ENCODE results near the gene UGT1A8. TPM values are rescaled to one million over a fixed set of nuclear protein-coding genes. Genes with fewer than 3 reads are reported as not detected.

The UGT1A8 gene
- polyA plus RNA-seq, 1 donor, result not detected

DNA sequence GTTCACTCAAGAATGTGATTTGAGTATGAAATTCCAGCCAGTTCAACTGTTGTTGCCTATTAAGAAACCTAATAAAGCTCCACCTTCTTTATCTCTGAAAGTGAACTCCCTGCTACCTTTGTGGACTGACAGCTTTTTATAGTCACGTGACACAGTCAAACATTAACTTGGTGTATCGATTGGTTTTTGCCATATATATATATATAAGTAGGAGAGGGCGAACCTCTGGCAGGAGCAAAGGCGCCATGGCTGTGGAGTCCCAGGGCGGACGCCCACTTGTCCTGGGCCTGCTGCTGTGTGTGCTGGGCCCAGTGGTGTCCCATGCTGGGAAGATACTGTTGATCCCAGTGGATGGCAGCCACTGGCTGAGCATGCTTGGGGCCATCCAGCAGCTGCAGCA is 142.6 kb downstream of the UGT1A8 start, which contains the start of gene UGT1A1:
TSS of gene UGT1A1 (plus strand) at position 228 of the 400 bp plus-strand sequence. CDS start at position 246, 18 bp downstream.
- Histone ChIP-seq H3K36me3 (ENCODE audit: control insufficient read depth, insufficient read depth, low read length) (no peaks in the 10 kb centered on the region), H3K4me1 (ENCODE audit: control insufficient read depth, insufficient read depth, low read length) (peaks cover 64% of the 10 kb centered on the region), H3K27me3 (ENCODE audit: control insufficient read depth, insufficient read depth, low read length) (no peaks in the 10 kb centered on the region), H3K4me3 (ENCODE audit: low read length) (no peak within 1 kb of the TSS), H3K27ac (ENCODE audit: low read length) (peak within 1 kb of the TSS; percentile 77), H3K9me3 (ENCODE audit: control insufficient read depth, low read depth, low read length) (peaks cover 10% of the 10 kb centered on the region)
- no CpG with 5 or more reads among the region's 6 CpGs for WGBS (ENCODE audit: insufficient coverage, low lambda C conversion rate)
- DNase-seq, result peak; percentile 41 to 85

DNA sequence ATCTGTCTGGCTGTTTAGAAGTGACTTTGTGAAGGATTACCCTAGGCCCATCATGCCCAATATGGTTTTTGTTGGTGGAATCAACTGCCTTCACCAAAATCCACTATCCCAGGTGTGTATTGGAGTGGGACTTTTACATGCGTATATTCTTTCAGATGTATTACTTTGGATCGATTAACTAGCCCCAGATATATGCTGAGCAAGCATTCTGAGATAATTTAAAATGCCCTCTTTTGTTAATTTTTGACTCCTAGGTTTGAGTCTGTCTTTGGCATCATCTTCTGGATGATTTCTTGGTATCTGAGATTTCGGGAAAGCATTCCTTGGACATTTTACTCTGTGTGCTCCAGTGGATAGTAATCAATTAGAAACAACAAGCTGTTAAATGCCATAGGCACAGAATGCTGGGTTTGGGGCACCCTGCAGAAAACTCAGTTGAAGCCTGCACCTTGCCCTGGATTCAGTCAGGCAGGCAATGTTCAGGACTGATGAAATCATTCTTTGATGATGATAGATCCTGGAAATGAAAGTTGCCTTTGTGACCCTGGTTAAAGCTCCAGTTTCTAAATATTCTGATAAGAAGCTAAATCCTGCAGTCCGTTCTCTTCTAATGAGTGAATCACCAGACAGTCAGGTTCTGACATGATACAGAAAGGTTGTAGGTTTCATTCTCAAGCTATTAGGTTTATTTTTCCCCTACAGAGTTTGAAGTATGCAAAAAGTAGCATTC is 143.8 kb downstream of the UGT1A8 start:
- Histone ChIP-seq H3K27ac (ENCODE audit: low read length) (peak overlapping the region; percentile 56), H3K36me3 (ENCODE audit: control insufficient read depth, insufficient read depth, low read length) (no peaks in the 10 kb centered on the region), H3K27me3 (ENCODE audit: control insufficient read depth, insufficient read depth, low read length) (no peaks in the 10 kb centered on the region), H3K4me3 (ENCODE audit: low read length) (no peak overlapping the region), H3K4me1 (ENCODE audit: control insufficient read depth, insufficient read depth, low read length) (peaks cover 62% of the 10 kb centered on the region), H3K9me3 (ENCODE audit: control insufficient read depth, low read depth, low read length) (peaks cover 10% of the 10 kb centered on the region)
- peak; percentile 49 to 77 for DNase-seq
- 80% methylated on average over 1 of the region's 4 CpGs for WGBS (ENCODE audit: insufficient coverage, low lambda C conversion rate)

DNA sequence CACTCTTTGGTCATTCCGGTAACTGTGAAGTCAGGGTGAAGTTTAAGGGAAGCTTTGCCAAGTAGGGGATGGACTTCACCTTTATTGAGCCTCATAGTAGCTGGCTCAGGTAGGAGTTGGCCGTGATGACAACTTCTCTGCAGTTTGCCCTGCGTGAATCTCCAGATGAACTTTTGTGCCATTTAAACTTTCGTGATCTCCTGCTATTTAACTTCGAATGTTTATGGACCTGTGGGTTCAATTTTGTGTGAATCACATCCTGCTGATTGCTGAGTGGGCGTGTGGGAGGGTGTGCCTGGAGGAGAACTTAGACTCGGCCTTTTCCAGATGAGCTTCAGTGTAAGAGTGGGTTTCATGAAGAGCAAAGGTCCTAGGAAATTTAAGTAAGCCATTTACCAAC is 146.8 kb downstream of the UGT1A8 start:
- H3K36me3 ChIP-seq (ENCODE audit: control insufficient read depth, insufficient read depth, low read length), result no peaks in the 10 kb centered on the region
- 12% methylated on average over 3 of the region's 7 CpGs for WGBS (ENCODE audit: insufficient coverage, low lambda C conversion rate)
- H3K4me1 ChIP-seq (ENCODE audit: control insufficient read depth, insufficient read depth, low read length), result peaks cover 42% of the 10 kb centered on the region
- no peak overlapping the region for H3K4me3 ChIP-seq (ENCODE audit: low read length)
- H3K9me3 ChIP-seq (ENCODE audit: control insufficient read depth, low read depth, low read length), result peaks cover 10% of the 10 kb centered on the region
- DNase-seq, result peak; percentile 45 to 87
- H3K27ac ChIP-seq (ENCODE audit: low read length), result peak overlapping the region; percentile 64
- no peaks in the 10 kb centered on the region for H3K27me3 ChIP-seq (ENCODE audit: control insufficient read depth, insufficient read depth, low read length)

DNA sequence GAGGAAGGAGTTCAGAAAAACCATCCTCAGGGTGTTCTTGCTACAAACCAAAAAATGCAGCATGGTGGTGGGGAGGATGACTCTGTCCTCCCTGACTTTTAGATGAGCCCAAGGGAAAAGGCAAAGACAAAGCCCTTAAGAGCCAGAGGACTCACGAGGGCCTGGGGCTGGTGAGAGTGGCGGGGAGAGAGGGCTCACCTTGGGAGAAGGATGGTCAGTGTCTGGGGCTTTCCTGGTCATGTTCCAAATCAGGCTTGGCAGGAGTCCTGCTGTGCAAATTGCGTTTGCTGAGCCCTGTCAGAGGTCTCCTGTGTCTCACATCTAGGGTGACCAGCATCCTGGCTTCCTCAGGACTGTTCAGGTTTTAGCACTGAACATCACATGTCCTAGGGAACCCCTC is 147.3 kb downstream of the UGT1A8 start:
- peaks cover 38% of the 10 kb centered on the region for H3K4me1 ChIP-seq (ENCODE audit: control insufficient read depth, insufficient read depth, low read length)
- WGBS (ENCODE audit: insufficient coverage, low lambda C conversion rate), result no CpG with 5 or more reads among the region's 3 CpGs
- DNase-seq, result no peak
- peak overlapping the region; percentile 64 for H3K27ac ChIP-seq (ENCODE audit: low read length)
- no peaks in the 10 kb centered on the region for H3K27me3 ChIP-seq (ENCODE audit: control insufficient read depth, insufficient read depth, low read length)
- H3K36me3 ChIP-seq (ENCODE audit: control insufficient read depth, insufficient read depth, low read length), result no peaks in the 10 kb centered on the region
- H3K9me3 ChIP-seq (ENCODE audit: control insufficient read depth, low read depth, low read length), result peaks cover 10% of the 10 kb centered on the region
- no peak overlapping the region for H3K4me3 ChIP-seq (ENCODE audit: low read length)

DNA sequence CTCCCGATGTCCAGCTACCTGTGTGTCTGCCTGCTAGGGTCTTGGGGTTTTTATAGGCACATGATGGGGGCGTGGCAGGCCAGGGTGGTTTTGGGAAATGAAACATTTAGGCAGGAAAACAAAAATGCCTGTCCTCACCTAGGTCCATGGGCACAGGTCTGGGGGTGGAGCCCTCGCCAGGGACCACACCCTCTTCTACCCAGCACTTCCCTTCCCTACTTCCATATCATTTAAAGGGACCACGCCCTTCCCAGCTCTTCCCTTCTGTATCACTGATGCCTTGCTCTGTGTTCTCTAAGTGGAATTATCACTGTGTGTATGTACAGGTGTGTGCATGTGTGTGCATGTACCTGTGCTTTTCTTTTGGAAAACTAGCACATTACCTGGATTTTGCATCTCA is 149.0 kb downstream of the UGT1A8 start:
- no peak for DNase-seq

DNA sequence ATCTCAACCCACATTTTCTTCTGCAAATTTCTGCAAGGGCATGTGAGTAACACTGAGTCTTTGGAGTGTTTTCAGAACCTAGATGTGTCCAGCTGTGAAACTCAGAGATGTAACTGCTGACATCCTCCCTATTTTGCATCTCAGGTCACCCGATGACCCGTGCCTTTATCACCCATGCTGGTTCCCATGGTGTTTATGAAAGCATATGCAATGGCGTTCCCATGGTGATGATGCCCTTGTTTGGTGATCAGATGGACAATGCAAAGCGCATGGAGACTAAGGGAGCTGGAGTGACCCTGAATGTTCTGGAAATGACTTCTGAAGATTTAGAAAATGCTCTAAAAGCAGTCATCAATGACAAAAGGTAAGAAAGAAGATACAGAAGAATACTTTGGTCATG is 150.6 kb downstream of the UGT1A8 start:
- Histone ChIP-seq H3K4me1 (ENCODE audit: control insufficient read depth, insufficient read depth, low read length) (peaks cover 16% of the 10 kb centered on the region), H3K27me3 (ENCODE audit: control insufficient read depth, insufficient read depth, low read length) (no peaks in the 10 kb centered on the region), H3K36me3 (ENCODE audit: control insufficient read depth, insufficient read depth, low read length) (no peaks in the 10 kb centered on the region), H3K27ac (ENCODE audit: low read length) (no peak overlapping the region), H3K4me3 (ENCODE audit: low read length) (no peak overlapping the region), H3K9me3 (ENCODE audit: control insufficient read depth, low read depth, low read length) (peaks cover 3% of the 10 kb centered on the region)
- WGBS (ENCODE audit: insufficient coverage, low lambda C conversion rate), result 100% methylated on average over 1 of the region's 4 CpGs
- DNase-seq, result no peak

More for the DNA sequence above, 149.0 kb downstream of the UGT1A8 start:
- Histone ChIP-seq H3K36me3 (ENCODE audit: control insufficient read depth, insufficient read depth, low read length) (no peaks in the 10 kb centered on the region), H3K4me3 (ENCODE audit: low read length) (no peak overlapping the region), H3K9me3 (ENCODE audit: control insufficient read depth, low read depth, low read length) (peaks cover 3% of the 10 kb centered on the region), H3K27me3 (ENCODE audit: control insufficient read depth, insufficient read depth, low read length) (no peaks in the 10 kb centered on the region), H3K27ac (ENCODE audit: low read length) (no peak overlapping the region), H3K4me1 (ENCODE audit: control insufficient read depth, insufficient read depth, low read length) (peaks cover 23% of the 10 kb centered on the region)
- no CpG with 5 or more reads among the region's 4 CpGs for WGBS (ENCODE audit: insufficient coverage, low lambda C conversion rate)

DNA sequence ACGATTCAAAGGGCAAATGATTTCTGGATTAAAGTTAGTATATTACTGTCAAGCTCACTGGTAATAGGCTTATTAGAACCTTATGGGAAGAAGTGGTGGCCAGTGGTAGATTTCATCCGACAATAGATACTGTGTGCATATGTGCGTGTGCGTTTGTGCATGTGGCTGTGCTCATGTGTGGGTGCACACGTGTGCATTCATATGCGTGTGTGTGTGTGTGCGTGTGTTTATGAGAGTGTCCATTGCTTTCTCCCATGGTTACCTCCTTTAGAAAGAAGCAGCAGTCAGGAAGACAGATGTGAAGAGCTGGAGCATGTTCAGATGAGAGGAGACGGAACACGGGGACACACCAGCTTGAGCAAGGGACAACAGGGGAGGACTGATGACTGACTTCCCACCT is 151.8 kb downstream of the UGT1A8 start:
- Histone ChIP-seq H3K9me3 (ENCODE audit: control insufficient read depth, low read depth, low read length) (peaks cover 3% of the 10 kb centered on the region), H3K27ac (ENCODE audit: low read length) (no peak overlapping the region), H3K36me3 (ENCODE audit: control insufficient read depth, insufficient read depth, low read length) (no peaks in the 10 kb centered on the region), H3K4me3 (ENCODE audit: low read length) (no peak overlapping the region), H3K27me3 (ENCODE audit: control insufficient read depth, insufficient read depth, low read length) (no peaks in the 10 kb centered on the region), H3K4me1 (ENCODE audit: control insufficient read depth, insufficient read depth, low read length) (peaks cover 6% of the 10 kb centered on the region)
- 80% methylated on average over 1 of the region's 9 CpGs for WGBS (ENCODE audit: insufficient coverage, low lambda C conversion rate)
- no peak for DNase-seq

DNA sequence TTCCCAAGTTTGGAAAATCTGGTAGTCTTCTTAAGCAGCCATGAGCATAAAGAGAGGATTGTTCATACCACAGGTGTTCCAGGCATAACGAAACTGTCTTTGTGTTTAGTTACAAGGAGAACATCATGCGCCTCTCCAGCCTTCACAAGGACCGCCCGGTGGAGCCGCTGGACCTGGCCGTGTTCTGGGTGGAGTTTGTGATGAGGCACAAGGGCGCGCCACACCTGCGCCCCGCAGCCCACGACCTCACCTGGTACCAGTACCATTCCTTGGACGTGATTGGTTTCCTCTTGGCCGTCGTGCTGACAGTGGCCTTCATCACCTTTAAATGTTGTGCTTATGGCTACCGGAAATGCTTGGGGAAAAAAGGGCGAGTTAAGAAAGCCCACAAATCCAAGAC is 154.7 kb downstream of the UGT1A8 start:
- H3K9me3 ChIP-seq (ENCODE audit: control insufficient read depth, low read depth, low read length), result no peaks in the 10 kb centered on the region
- no peak overlapping the region for H3K4me3 ChIP-seq (ENCODE audit: low read length)
- H3K36me3 ChIP-seq (ENCODE audit: control insufficient read depth, insufficient read depth, low read length), result no peaks in the 10 kb centered on the region
- DNase-seq, result no peak
- H3K27me3 ChIP-seq (ENCODE audit: control insufficient read depth, insufficient read depth, low read length), result no peaks in the 10 kb centered on the region
- WGBS (ENCODE audit: insufficient coverage, low lambda C conversion rate), result 100% methylated on average over 2 of the region's 16 CpGs
- no peaks in the 10 kb centered on the region for H3K4me1 ChIP-seq (ENCODE audit: control insufficient read depth, insufficient read depth, low read length)
- H3K27ac ChIP-seq (ENCODE audit: low read length), result no peak overlapping the region

DNA sequence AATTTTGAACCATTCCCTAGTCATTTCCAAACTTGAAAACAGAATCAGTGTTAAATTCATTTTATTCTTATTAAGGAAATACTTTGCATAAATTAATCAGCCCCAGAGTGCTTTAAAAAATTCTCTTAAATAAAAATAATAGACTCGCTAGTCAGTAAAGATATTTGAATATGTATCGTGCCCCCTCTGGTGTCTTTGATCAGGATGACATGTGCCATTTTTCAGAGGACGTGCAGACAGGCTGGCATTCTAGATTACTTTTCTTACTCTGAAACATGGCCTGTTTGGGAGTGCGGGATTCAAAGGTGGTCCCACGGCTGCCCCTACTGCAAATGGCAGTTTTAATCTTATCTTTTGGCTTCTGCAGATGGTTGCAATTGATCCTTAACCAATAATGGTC is 155.2 kb downstream of the UGT1A8 start:
- H3K27me3 ChIP-seq (ENCODE audit: control insufficient read depth, insufficient read depth, low read length), result no peaks in the 10 kb centered on the region
- DNase-seq, result no peak
- no peaks in the 10 kb centered on the region for H3K36me3 ChIP-seq (ENCODE audit: control insufficient read depth, insufficient read depth, low read length)
- H3K4me3 ChIP-seq (ENCODE audit: low read length), result no peak overlapping the region
- H3K9me3 ChIP-seq (ENCODE audit: control insufficient read depth, low read depth, low read length), result no peaks in the 10 kb centered on the region
- WGBS (ENCODE audit: insufficient coverage, low lambda C conversion rate), result no CpG with 5 or more reads among the region's 5 CpGs
- no peak overlapping the region for H3K27ac ChIP-seq (ENCODE audit: low read length)
- no peaks in the 10 kb centered on the region for H3K4me1 ChIP-seq (ENCODE audit: control insufficient read depth, insufficient read depth, low read length)

DNA sequence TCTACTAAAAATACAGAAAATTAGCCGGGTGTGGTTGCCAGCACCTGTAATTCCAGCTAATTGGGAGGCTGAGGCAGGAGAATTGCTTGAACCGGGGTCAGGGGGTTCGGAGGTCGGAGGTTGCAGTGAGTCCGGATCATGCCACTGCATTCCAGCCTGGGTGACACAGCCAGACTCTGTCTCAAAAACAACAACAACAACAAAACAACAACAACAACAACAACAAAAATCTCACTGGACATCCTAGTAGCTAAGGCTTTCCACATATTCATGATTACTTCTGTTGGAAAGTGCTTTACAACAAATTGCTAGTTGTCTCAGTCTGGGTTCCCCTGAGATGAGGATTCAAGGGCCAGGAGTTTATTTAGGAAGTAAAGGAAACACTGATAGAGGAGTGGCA is 156.4 kb downstream of the UGT1A8 start:
- H3K27ac ChIP-seq (ENCODE audit: low read length), result no peak overlapping the region
- no peak overlapping the region for H3K4me3 ChIP-seq (ENCODE audit: low read length)
- no CpG with 5 or more reads among the region's 5 CpGs for WGBS (ENCODE audit: insufficient coverage, low lambda C conversion rate)
- no peaks in the 10 kb centered on the region for H3K9me3 ChIP-seq (ENCODE audit: control insufficient read depth, low read depth, low read length)
- DNase-seq, result no peak
- H3K27me3 ChIP-seq (ENCODE audit: control insufficient read depth, insufficient read depth, low read length), result no peaks in the 10 kb centered on the region
- no peaks in the 10 kb centered on the region for H3K4me1 ChIP-seq (ENCODE audit: control insufficient read depth, insufficient read depth, low read length)
- no peaks in the 10 kb centered on the region for H3K36me3 ChIP-seq (ENCODE audit: control insufficient read depth, insufficient read depth, low read length)

DNA sequence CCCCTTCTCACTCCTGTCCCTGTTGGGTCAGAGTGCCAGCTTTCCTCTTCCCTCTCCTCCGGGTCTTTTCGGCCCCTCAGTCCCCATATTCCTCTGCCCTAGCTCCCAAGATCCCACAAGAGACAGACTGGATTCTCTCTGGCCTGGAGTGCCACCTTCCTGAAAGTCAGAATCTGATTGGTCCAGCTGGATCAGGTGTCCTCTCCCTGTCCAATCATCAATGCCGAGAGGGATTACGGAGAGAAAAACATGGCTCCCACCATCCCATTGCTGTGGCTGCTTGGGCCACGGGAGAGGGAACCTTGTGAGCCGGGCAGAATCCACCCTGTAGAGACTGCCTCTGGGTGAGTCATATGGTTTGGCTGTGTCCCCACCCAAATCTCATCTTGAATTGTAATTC is 158.0 kb downstream of the UGT1A8 start:
- Histone ChIP-seq H3K4me3 (ENCODE audit: low read length) (no peak overlapping the region), H3K4me1 (ENCODE audit: control insufficient read depth, insufficient read depth, low read length) (no peaks in the 10 kb centered on the region), H3K9me3 (ENCODE audit: control insufficient read depth, low read depth, low read length) (no peaks in the 10 kb centered on the region), H3K27ac (ENCODE audit: low read length) (no peak overlapping the region), H3K36me3 (ENCODE audit: control insufficient read depth, insufficient read depth, low read length) (no peaks in the 10 kb centered on the region), H3K27me3 (ENCODE audit: control insufficient read depth, insufficient read depth, low read length) (no peaks in the 10 kb centered on the region)
- no CpG with 5 or more reads among the region's 6 CpGs for WGBS (ENCODE audit: insufficient coverage, low lambda C conversion rate)
- DNase-seq, result no peak

Data from large intestine (tissue), 3 donors.